ENCODE results near the gene IGFBP7. TPM values are rescaled to one million over a fixed set of nuclear protein-coding genes. Genes with fewer than 3 reads are reported as not detected.

The IGFBP7 gene
- polyA plus RNA-seq (2013, experiment 1 of 2): 3.3 TPM
- polyA plus RNA-seq (2013, experiment 2 of 2): 3.1 TPM

- Histone ChIP-seq H2AK5ac (ENCODE audit: low read depth, low read length) (peak within 1 kb of the TSS; percentile 73), H3K4me2 (ENCODE audit: insufficient read depth, low read length, poor library complexity, severe bottlenecking) (peak within 1 kb of the TSS; percentile 81), H4K8ac (ENCODE audit: low read depth, low read length) (peak within 1 kb of the TSS; percentile 84), H2BK12ac (ENCODE audit: low read length) (no peak within 1 kb of the TSS), H3K27ac (replicated peaks; ENCODE audit: low read length) (peak within 1 kb of the TSS; percentile 85), H3K79me1 (ENCODE audit: low read depth, low read length) (no peaks in the 10 kb centered on the region), H3K18ac (ENCODE audit: low read length) (peak within 1 kb of the TSS; percentile 97), H3K27me3 (ENCODE audit: control insufficient read depth in 3 of 3, insufficient read depth in 3 of 3, low read depth in 1 of 3, low read length in 3 of 3) (peaks cover 3 to 14% (median 6%) of the 10 kb centered on the region in 3 experiments), H2BK5ac (ENCODE audit: low read length) (peak within 1 kb of the TSS; percentile 72), H3K4me3 (ENCODE audit: low read length in 2 of 2) (peak within 1 kb of the TSS; percentile 3 to 83), H3K23ac (ENCODE audit: low read depth, low read length, poor library complexity) (peak within 1 kb of the TSS; percentile 62), H3K4ac (ENCODE audit: low read length) (no peak within 1 kb of the TSS), H3K14ac (ENCODE audit: low read length) (peak within 1 kb of the TSS; percentile 85), H3K9me3 (replicated peaks in 1 of 2; ENCODE audit: control insufficient read depth in 2 of 2, insufficient read depth in 1 of 2, low read depth in 1 of 2, low read length in 2 of 2) (no peaks in the 10 kb centered on the region), H3K36me3 (replicated peaks in 1 of 2; ENCODE audit: control insufficient read depth in 2 of 2, insufficient read depth in 2 of 2, low read length in 2 of 2) (no peaks in the 10 kb centered on the region), H2AFZ (ENCODE audit: low read length) (peak within 1 kb of the TSS; percentile 96), H2BK15ac (ENCODE audit: low read length) (peak within 1 kb of the TSS; percentile 64), H3K9ac (ENCODE audit: low read depth, low read length, poor library complexity) (peak within 1 kb of the TSS; percentile 87), H3K4me1 (ENCODE audit: control insufficient read depth in 2 of 2, insufficient read depth in 1 of 2, low read depth in 1 of 2, low read length in 2 of 2) (peaks cover 9 to 17% of the 10 kb centered on the region in 2 donors), H4K91ac (ENCODE audit: low read depth, low read length, poor library complexity) (peak within 1 kb of the TSS; percentile 53), H2BK120ac (ENCODE audit: low read depth, low read length) (peak within 1 kb of the TSS; percentile 77)
- no peak for DNase-seq (ENCODE audit: low spot score)
- no CpG with 5 or more reads among the region's 101 CpGs for WGBS, 2 donors (ENCODE audit: extremely low coverage in 2 of 2, insufficient read length in 2 of 2, insufficient replicate concordance in 1 of 2)
Measured at GRCh38 chr4:57109847-57110639, at the start of gene IGFBP7. IGFBP7 (minus strand) TSS chr4:57110385; CDS start chr4:57110351, 34 bp downstream.

GRCh38 chr4:57159866-57160265 lies 49.7 kb upstream of the IGFBP7 start:
- H3K4ac ChIP-seq (ENCODE audit: low read length): no peak overlapping the region
- no peak overlapping the region for H4K91ac ChIP-seq (ENCODE audit: low read depth, low read length, poor library complexity)
- H3K9ac ChIP-seq (ENCODE audit: low read depth, low read length, poor library complexity): no peak overlapping the region
- H3K4me3 ChIP-seq (ENCODE audit: low read length in 2 of 2): no peak overlapping the region
- no peak for DNase-seq (ENCODE audit: low spot score)
- H2BK15ac ChIP-seq (ENCODE audit: low read length): no peak overlapping the region
- H2BK12ac ChIP-seq (ENCODE audit: low read length): no peak overlapping the region
- H3K4me1 ChIP-seq (ENCODE audit: control insufficient read depth in 2 of 2, insufficient read depth in 1 of 2, low read depth in 1 of 2, low read length in 2 of 2): peaks cover 4 to 14% of the 10 kb centered on the region in 2 donors
- peaks cover 0 to 4% (median 0%) of the 10 kb centered on the region in 3 experiments for H3K27me3 ChIP-seq (ENCODE audit: control insufficient read depth in 3 of 3, insufficient read depth in 3 of 3, low read depth in 1 of 3, low read length in 3 of 3)
- no peak overlapping the region for H3K14ac ChIP-seq (ENCODE audit: low read length)
- no peak overlapping the region for H3K18ac ChIP-seq (ENCODE audit: low read length)
- no peak overlapping the region for H3K4me2 ChIP-seq (ENCODE audit: insufficient read depth, low read length, poor library complexity, severe bottlenecking)
- H2AFZ ChIP-seq (ENCODE audit: low read length): no peak overlapping the region
- no peak overlapping the region for H3K23ac ChIP-seq (ENCODE audit: low read depth, low read length, poor library complexity)
- H3K27ac ChIP-seq (replicated peaks; ENCODE audit: low read length): no peak overlapping the region
- H3K79me1 ChIP-seq (ENCODE audit: low read depth, low read length): no peaks in the 10 kb centered on the region
- H3K36me3 ChIP-seq (replicated peaks in 1 of 2; ENCODE audit: control insufficient read depth in 2 of 2, insufficient read depth in 2 of 2, low read length in 2 of 2): no peaks in the 10 kb centered on the region
- peaks cover 0 to 2% of the 10 kb centered on the region in 2 donors for H3K9me3 ChIP-seq (replicated peaks in 1 of 2; ENCODE audit: control insufficient read depth in 2 of 2, insufficient read depth in 1 of 2, low read depth in 1 of 2, low read length in 2 of 2)
- no CpG with 5 or more reads among the region's 1 CpG for WGBS, 2 donors (ENCODE audit: extremely low coverage in 2 of 2, insufficient read length in 2 of 2, insufficient replicate concordance in 1 of 2)
- no peak overlapping the region for H2BK5ac ChIP-seq (ENCODE audit: low read length)
- H4K8ac ChIP-seq (ENCODE audit: low read depth, low read length): no peak overlapping the region
- no peak overlapping the region for H2BK120ac ChIP-seq (ENCODE audit: low read depth, low read length)
- no peak overlapping the region for H2AK5ac ChIP-seq (ENCODE audit: low read depth, low read length)

- H2BK12ac ChIP-seq (ENCODE audit: low read length): no peak overlapping the region
- H3K18ac ChIP-seq (ENCODE audit: low read length): no peak overlapping the region
- no peak overlapping the region for H2BK120ac ChIP-seq (ENCODE audit: low read depth, low read length)
- no peaks in the 10 kb centered on the region for H3K79me1 ChIP-seq (ENCODE audit: low read depth, low read length)
- H2BK5ac ChIP-seq (ENCODE audit: low read length): no peak overlapping the region
- no peaks in the 10 kb centered on the region for H3K27me3 ChIP-seq (ENCODE audit: control insufficient read depth in 3 of 3, insufficient read depth in 3 of 3, low read depth in 1 of 3, low read length in 3 of 3)
- H3K23ac ChIP-seq (ENCODE audit: low read depth, low read length, poor library complexity): no peak overlapping the region
- no peak overlapping the region for H3K4me2 ChIP-seq (ENCODE audit: insufficient read depth, low read length, poor library complexity, severe bottlenecking)
- DNase-seq (ENCODE audit: low spot score): no peak
- no peak overlapping the region for H4K8ac ChIP-seq (ENCODE audit: low read depth, low read length)
- H2BK15ac ChIP-seq (ENCODE audit: low read length): no peak overlapping the region
- peaks cover 0 to 2% of the 10 kb centered on the region in 2 donors for H3K9me3 ChIP-seq (replicated peaks in 1 of 2; ENCODE audit: control insufficient read depth in 2 of 2, insufficient read depth in 1 of 2, low read depth in 1 of 2, low read length in 2 of 2)
- no peak overlapping the region for H3K27ac ChIP-seq (replicated peaks; ENCODE audit: low read length)
- H3K36me3 ChIP-seq (replicated peaks in 1 of 2; ENCODE audit: control insufficient read depth in 2 of 2, insufficient read depth in 2 of 2, low read length in 2 of 2): no peaks in the 10 kb centered on the region
- WGBS, 2 donors (ENCODE audit: extremely low coverage in 2 of 2, insufficient read length in 2 of 2, insufficient replicate concordance in 1 of 2): no CpG with 5 or more reads among the region's 1 CpG
- H3K14ac ChIP-seq (ENCODE audit: low read length): no peak overlapping the region
- no peak overlapping the region for H4K91ac ChIP-seq (ENCODE audit: low read depth, low read length, poor library complexity)
- H3K4me1 ChIP-seq (ENCODE audit: control insufficient read depth in 2 of 2, insufficient read depth in 1 of 2, low read depth in 1 of 2, low read length in 2 of 2): peaks cover 8 to 19% of the 10 kb centered on the region in 2 donors
- H2AFZ ChIP-seq (ENCODE audit: low read length): no peak overlapping the region
- H3K9ac ChIP-seq (ENCODE audit: low read depth, low read length, poor library complexity): no peak overlapping the region
- no peak overlapping the region for H2AK5ac ChIP-seq (ENCODE audit: low read depth, low read length)
- no peak overlapping the region for H3K4ac ChIP-seq (ENCODE audit: low read length)
- no peak overlapping the region for H3K4me3 ChIP-seq (ENCODE audit: low read length in 2 of 2)
Measured at GRCh38 chr4:57158762-57159161, 48.6 kb upstream of the IGFBP7 start.

- H3K4me2 ChIP-seq (ENCODE audit: insufficient read depth, low read length, poor library complexity, severe bottlenecking): no peak overlapping the region
- H4K8ac ChIP-seq (ENCODE audit: low read depth, low read length): no peak overlapping the region
- no peaks in the 10 kb centered on the region for H3K79me1 ChIP-seq (ENCODE audit: low read depth, low read length)
- no peak overlapping the region for H3K4me3 ChIP-seq (ENCODE audit: low read length in 2 of 2)
- H2AK5ac ChIP-seq (ENCODE audit: low read depth, low read length): no peak overlapping the region
- H3K9me3 ChIP-seq (replicated peaks in 1 of 2; ENCODE audit: control insufficient read depth in 2 of 2, insufficient read depth in 1 of 2, low read depth in 1 of 2, low read length in 2 of 2): peaks cover 0 to 2% of the 10 kb centered on the region in 2 donors
- no peaks in the 10 kb centered on the region for H3K27me3 ChIP-seq (ENCODE audit: control insufficient read depth in 3 of 3, insufficient read depth in 3 of 3, low read depth in 1 of 3, low read length in 3 of 3)
- H3K14ac ChIP-seq (ENCODE audit: low read length): no peak overlapping the region
- no peak overlapping the region for H3K9ac ChIP-seq (ENCODE audit: low read depth, low read length, poor library complexity)
- no CpG with 5 or more reads among the region's 2 CpGs for WGBS, 2 donors (ENCODE audit: extremely low coverage in 2 of 2, insufficient read length in 2 of 2, insufficient replicate concordance in 1 of 2)
- no peak overlapping the region for H2BK120ac ChIP-seq (ENCODE audit: low read depth, low read length)
- H2BK12ac ChIP-seq (ENCODE audit: low read length): no peak overlapping the region
- H3K23ac ChIP-seq (ENCODE audit: low read depth, low read length, poor library complexity): no peak overlapping the region
- no peak overlapping the region for H3K18ac ChIP-seq (ENCODE audit: low read length)
- no peak overlapping the region for H2AFZ ChIP-seq (ENCODE audit: low read length)
- H4K91ac ChIP-seq (ENCODE audit: low read depth, low read length, poor library complexity): no peak overlapping the region
- H3K36me3 ChIP-seq (replicated peaks in 1 of 2; ENCODE audit: control insufficient read depth in 2 of 2, insufficient read depth in 2 of 2, low read length in 2 of 2): no peaks in the 10 kb centered on the region
- H3K27ac ChIP-seq (replicated peaks; ENCODE audit: low read length): no peak overlapping the region
- H3K4me1 ChIP-seq (ENCODE audit: control insufficient read depth in 2 of 2, insufficient read depth in 1 of 2, low read depth in 1 of 2, low read length in 2 of 2): peaks cover 8 to 17% of the 10 kb centered on the region in 2 donors
- no peak overlapping the region for H2BK5ac ChIP-seq (ENCODE audit: low read length)
- H3K4ac ChIP-seq (ENCODE audit: low read length): no peak overlapping the region
- H2BK15ac ChIP-seq (ENCODE audit: low read length): no peak overlapping the region
- no peak for DNase-seq (ENCODE audit: low spot score)
Measured at GRCh38 chr4:57158221-57158620, 48.0 kb upstream of the IGFBP7 start.
